ENCODE results near the gene TEX2.
"Not testable (repeated sequence)": the region's sequence is repeated elsewhere in the genome, so short reads cannot be mapped to it uniquely, and the experiment has no call there.

- not testable (repeated sequence) for TF ChIP-seq CTCF (IDR thresholded peaks at IDR 0.05); EZH2 (IDR thresholded peaks at IDR 0.05; ENCODE audit: borderline replicate concordance, insufficient read depth, low read depth, low read length, poor library complexity, severe bottlenecking)
Observed at GRCh38 chr17:64238449-64238848, 24.6 kb downstream of the TEX2 start.
